ENCODE data around the gene USP3. TPM values are rescaled to one million over a fixed set of nuclear protein-coding genes. Genes with fewer than 3 reads are reported as not detected.

USP3 gene
- total and polyA plus RNA-seq, 2 of the 13 experiments (the other 11 are each of a cell fraction or from before 2014, with no cell fraction given): 14.3 to 61.2 TPM

GRCh38 chr15:63460210-63461155 lies 43.9 kb upstream of the USP3 start:
- Histone ChIP-seq H3K36me3 (replicated peaks in 1 of 2; ENCODE audit: control insufficient read depth in 1 of 2, insufficient read depth in 2 of 2, low read length in 2 of 2) (no peaks in the 10 kb centered on the region), H3K4me2 (ENCODE audit: low read depth, low read length) (peak overlapping the region; percentile 82), H3K27me3 (ENCODE audit: control insufficient read depth in 1 of 2, insufficient read depth in 2 of 2, low read length in 2 of 2) (no peaks in the 10 kb centered on the region; a peak in 1 of 5 replicates), H3K27ac (ENCODE audit: extremely low read length, insufficient read depth, low read length) (no peak overlapping the region), H3K4me1 (ENCODE audit: insufficient read depth, low read length) (peaks cover 49% of the 10 kb centered on the region), H3K79me2 (ENCODE audit: insufficient read depth, low read length) (no peaks in the 10 kb centered on the region), H3K9me3 (ENCODE audit: low read length) (no peaks in the 10 kb centered on the region), H2AFZ (ENCODE audit: low read length) (peak overlapping the region; percentile 50), H3K9ac (ENCODE audit: insufficient read depth, low read depth, low read length) (peak overlapping the region; percentile 9; the same call in 1 of the 2 replicates), H4K20me1 (ENCODE audit: insufficient read depth, low read length) (no peaks in the 10 kb centered on the region), H3K4me3 (replicated peaks in 1 of 3; ENCODE audit: insufficient read depth in 1 of 3, low read depth in 2 of 3, low read length in 3 of 3) (peak overlapping the region in 2 of 3 experiments; percentile 36 to 62; a peak in 4 of 6 replicates)
- ATAC-seq (peak; percentile 58), FAIRE-seq (no peak), DNase-seq (ENCODE audit: low spot score) (no peak)
- BruUV-seq (replicated peaks): no TSS peak
- intact Hi-C loops (cut with micrococcal nuclease; ENCODE audit: unreplicated experiment) (loop anchor here (5.0 kb wide), 1 partner anchor 173 kb away; no protein-coding TSS in a partner anchor), in situ Hi-C loops (cut with HindIII; ENCODE audit: extremely low pct_ligation_motif_present, low pct_unique_long_range_greater_than_20kb) (no loop called here)
- ChIA-PET CTCF (ENCODE audit: low intra/inter-chr PET ratio, low total read pairs) (no interaction called here), POLR2A (no interaction called here)
- 13% methylated on average over 11 of the region's 15 CpGs for WGBS (ENCODE audit: low lambda C conversion rate)
- TF ChIP-seq SNRNP70 (IDR thresholded peaks at IDR 0.05; ENCODE audit: low read depth, low read length) (no peak), LBX2 (CRISPR knock-in tag; IDR thresholded peaks at IDR 0.05; ENCODE audit: borderline replicate concordance) (0 out of 2 replicates have a peak, but pooled peaks have one; percentile 17)

- Histone ChIP-seq H3K4me1 (ENCODE audit: insufficient read depth, low read length) (peaks cover 58% of the 10 kb centered on the region), H3K36me3 (replicated peaks in 1 of 2; ENCODE audit: control insufficient read depth in 1 of 2, insufficient read depth in 2 of 2, low read length in 2 of 2) (no peaks in the 10 kb centered on the region), H4K20me1 (ENCODE audit: insufficient read depth, low read length) (no peaks in the 10 kb centered on the region), H3K27me3 (ENCODE audit: control insufficient read depth in 1 of 2, insufficient read depth in 2 of 2, low read length in 2 of 2) (no peaks in the 10 kb centered on the region; a peak in 1 of 5 replicates), H3K4me3 (replicated peaks in 1 of 3; ENCODE audit: insufficient read depth in 1 of 3, low read depth in 2 of 3, low read length in 3 of 3) (peak overlapping the region in 2 of 3 experiments; percentile 36 to 62; a peak in 4 of 6 replicates), H3K9me3 (ENCODE audit: low read length) (no peaks in the 10 kb centered on the region), H3K9ac (ENCODE audit: insufficient read depth, low read depth, low read length) (peak overlapping the region; percentile 9; the same call in 1 of the 2 replicates), H2AFZ (ENCODE audit: low read length) (no peak overlapping the region), H3K79me2 (ENCODE audit: insufficient read depth, low read length) (no peaks in the 10 kb centered on the region), H3K4me2 (ENCODE audit: low read depth, low read length) (peak overlapping the region; percentile 82), H3K27ac (ENCODE audit: extremely low read length, insufficient read depth, low read length) (no peak overlapping the region)
- FAIRE-seq (no peak), ATAC-seq (peak; percentile 95), DNase-seq (ENCODE audit: low spot score) (peak; percentile 35)
- ChIA-PET CTCF (ENCODE audit: low intra/inter-chr PET ratio, low total read pairs) (no interaction called here), POLR2A (interaction anchor here (0.6 to 0.8 kb wide), 2 partner anchors 11 to 43 kb away, joined by 3 read pairs; partner anchors contain the start of gene USP3)
- in situ Hi-C loops (cut with HindIII; ENCODE audit: extremely low pct_ligation_motif_present, low pct_unique_long_range_greater_than_20kb): no loop called here
- 31% methylated on average over 12 of the region's 22 CpGs for WGBS (ENCODE audit: low lambda C conversion rate)
- intact Hi-C loops (cut with micrococcal nuclease; ENCODE audit: unreplicated experiment): loop anchor here (5.0 kb wide), 1 partner anchor 174 kb away; no protein-coding TSS in a partner anchor
- no TSS peak for BruUV-seq (replicated peaks)
- TF ChIP-seq KDM3A (CRISPR knock-in tag; IDR thresholded peaks at IDR 0.05; ENCODE audit: low read depth) (0 out of 2 replicates have a peak, but pooled peaks have one; percentile 24), WIZ (CRISPR knock-in tag; IDR thresholded peaks at IDR 0.05) (no peak), TFDP2 (CRISPR knock-in tag; IDR thresholded peaks at IDR 0.05) (0 out of 2 replicates have a peak, but pooled peaks have one; percentile 25), ZNF280D (CRISPR knock-in tag; IDR thresholded peaks at IDR 0.05) (no peak), ZNF264 (CRISPR knock-in tag; IDR thresholded peaks at IDR 0.05) (no peak), MXD1 (CRISPR knock-in tag; IDR thresholded peaks at IDR 0.05) (no peak)
These were observed 43.0 kb upstream of the USP3 start for GRCh38 chr15:63461230-63461985.

Data from HepG2 (cell line).